A673 (cell line): ENCODE results near the gene TREML2.

ENCODE experiments used
- CTCF ChIP-seq: fragments of 300-800, 200-600 bp; sonication (generic); conservative IDR thresholded peaks from 2 replicates; pipeline ENCODE4 v1.5.1; 2017; ENCODE audit warnings: low read depth, mild to moderate bottlenecking, antibody characterized with exemption, low read length, moderate library complexity, mixed read lengths
- EZH2 ChIP-seq: fragments of 200-600 bp; sonication (generic); IDR thresholded peaks from 2 replicates; pipeline ENCODE4 v1.6.1; 2017; ENCODE audit warnings: borderline replicate concordance, low read depth, mild to moderate bottlenecking, mixed read lengths, antibody characterized with exemption, low read length; ENCODE audit not compliant: poor library complexity, severe bottlenecking

DNA sequence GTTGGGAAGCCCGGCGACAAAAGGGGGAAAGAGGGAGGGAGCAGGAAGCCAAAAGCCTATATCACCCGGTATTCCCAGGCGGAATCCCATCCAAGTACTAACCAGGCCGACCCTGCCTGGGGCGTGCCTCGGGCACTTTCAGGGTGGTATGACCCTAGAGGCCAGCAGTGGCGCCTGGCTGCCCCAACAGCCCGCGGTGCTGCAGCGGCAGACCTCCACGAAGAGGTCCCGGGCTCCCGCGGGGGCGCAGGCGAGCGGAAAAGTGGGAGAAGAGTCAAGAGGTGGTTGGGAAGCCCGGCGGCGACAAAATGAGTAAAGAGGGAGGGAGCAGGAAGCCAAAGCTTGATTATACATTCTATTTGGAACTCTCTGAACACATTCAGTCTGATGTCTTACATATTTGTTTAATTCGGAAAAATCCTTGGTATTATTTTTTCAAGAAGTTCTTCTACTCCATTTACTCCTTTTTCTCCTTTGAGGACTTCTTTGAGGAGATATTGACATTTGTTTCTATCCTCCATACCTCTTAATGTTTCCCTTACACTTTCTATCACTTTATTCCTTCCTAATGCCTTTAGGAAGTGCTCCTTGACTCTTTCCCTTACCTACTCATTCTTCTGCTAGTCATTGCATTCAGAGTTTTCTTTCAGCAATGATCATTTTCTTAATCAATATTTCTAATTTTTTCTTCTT, 38.7 kb upstream of the TREML2 start:
- TF ChIP-seq CTCF (no peak), EZH2 (peak; percentile 72)
